K562 (cell line): ENCODE results near the gene CLEC3A. TPM values are rescaled to one million over a fixed set of nuclear protein-coding genes. Genes with fewer than 3 reads are reported as not detected.

ENCODE experiments used
- ATAC-seq: fragments of 200-7000 bp; cut with Tn5 transposase; 3 replicates; pipeline ENCODE4 v1.9.1; 2020; ENCODE audit warnings: moderate library complexity
- BruUV-seq: library from RNA; stranded (reverse); fragments of 400-500 nt; replicated peaks from 2 replicates; lab custom pipeline; 2021; lab: Mats Ljungman, UMichigan
- CTCF ChIA-PET: fragments of 300-600 bp; formaldehyde crosslinking; extraction: SDS; loops from one replicate; lab custom pipeline; 2021; ENCODE audit warnings: low intra/inter-chr PET ratio; lab: Yijun Ruan, JAX
- POLR2A ChIA-PET: fragments of 300-600, 350-650 bp; sonication (Branson Sonifier 250); formaldehyde crosslinking; extraction: SDS; loops from one replicate; lab custom pipeline; 2021; ENCODE audit warnings: antibody characterized with exemption, inconsistent platforms; lab: Yijun Ruan, JAX
- DNase-seq, 4 experiments: peaks; one replicate each; pipeline versions ENCODE4 v3.0.0 to v3.0.0-alpha.2; 2011 to 2018; ENCODE audit warnings: low spot score in 3 of 4, mixed read lengths in 3 of 4; ENCODE audit errors: extremely low read depth in 1 of 4
- FAIRE-seq: peaks from 2 replicates; lab custom pipeline; 2011; peaks lifted over from hg19 to GRCh38; lab: Jason Lieb, UNC
- H2AFZ ChIP-seq: 2 replicates; pipeline ENCODE4 v1.6.0; 2011; ENCODE audit warnings: low read depth, low read length, control low read depth, inconsistent platforms
- H3K27ac ChIP-seq: fragments of 200-600 bp; 3 replicates; pipeline ENCODE4 v1.8.0; 2011; ENCODE audit warnings: low read depth, mild to moderate bottlenecking, control low read depth, inconsistent platforms, low read length, moderate library complexity, mixed read lengths; ENCODE audit errors: extremely low read depth
- H3K27me3 ChIP-seq, 2 experiments: fragments of 300-600 bp in 1 of 2; 2 replicates in 1 of 2; 3 replicates in 1 of 2; pipeline versions ENCODE4 v1.6.0 to v1.8.0; 2011; ENCODE audit warnings: inconsistent platforms in 2 of 2, low read length in 2 of 2, mild to moderate bottlenecking in 1 of 2, mixed read lengths in 1 of 2, moderate library complexity in 1 of 2; ENCODE audit not compliant: control insufficient read depth in 2 of 2, insufficient read depth in 2 of 2
- H3K36me3 ChIP-seq: fragments of 300-600 bp; 3 replicates; pipeline ENCODE4 v1.8.0; 2011; ENCODE audit warnings: mild to moderate bottlenecking, low read length, inconsistent platforms; ENCODE audit not compliant: control insufficient read depth, insufficient read depth
- H3K4me1 ChIP-seq, 2 experiments: fragments of 200-600 bp in 1 of 2; replicated peaks in 1 of 2; 2 replicates in 1 of 2; 3 replicates in 1 of 2; pipeline versions ENCODE4 v1.5.1 to v1.8.0; 2011; ENCODE audit warnings: inconsistent platforms in 2 of 2, low read length in 2 of 2, mild to moderate bottlenecking in 1 of 2, mixed read lengths in 1 of 2, moderate library complexity in 1 of 2; ENCODE audit not compliant: control insufficient read depth in 2 of 2, insufficient read depth in 2 of 2
- H3K4me2 ChIP-seq: 2 replicates; pipeline ENCODE4 v1.6.1; 2011; ENCODE audit warnings: low read length, control low read depth, inconsistent platforms, mixed read lengths; ENCODE audit not compliant: insufficient read depth
- H3K4me3 ChIP-seq: fragments of 200-600 bp; sonication (generic), shearing (Covaris generic); 2 replicates; pipeline ENCODE4 v1.5.1; 2016; ENCODE audit warnings: control low read depth, inconsistent platforms
- H3K79me2 ChIP-seq: fragments of 200-600 bp; 3 replicates; pipeline ENCODE4 v1.8.0; 2011; ENCODE audit warnings: low read length, inconsistent platforms; ENCODE audit not compliant: control insufficient read depth, insufficient read depth
- H3K9ac ChIP-seq, 2 experiments: 2 replicates each; pipeline versions ENCODE4 v1.6.0 to v1.6.1; 2011; ENCODE audit warnings: low read depth in 2 of 2, low read length in 2 of 2, control low read depth in 1 of 2, inconsistent platforms in 1 of 2, mild to moderate bottlenecking in 1 of 2, mixed read lengths in 1 of 2; ENCODE audit not compliant: insufficient read depth in 1 of 2
- H3K9me1 ChIP-seq: one replicate; pipeline ENCODE4 v1.6.0; 2011; ENCODE audit warnings: inconsistent platforms, mild to moderate bottlenecking, low read length, moderate library complexity; ENCODE audit not compliant: control insufficient read depth, insufficient read depth
- H3K9me3 ChIP-seq: replicated peaks from 2 replicates; pipeline ENCODE4 v1.5.1; 2011; ENCODE audit warnings: low read depth, low read length, inconsistent platforms; ENCODE audit not compliant: control insufficient read depth, insufficient read depth
- H4K20me1 ChIP-seq: replicated peaks from 2 replicates; pipeline ENCODE4 v1.6.1; 2011; ENCODE audit warnings: low read length, inconsistent platforms, mixed read lengths; ENCODE audit not compliant: control insufficient read depth, insufficient read depth
- CCNT2 ChIP-seq: IDR thresholded peaks from 2 replicates; pipeline ENCODE4 v1.6.1; 2011; ENCODE audit warnings: borderline replicate concordance, low read depth, mild to moderate bottlenecking, moderate library complexity, mixed read lengths, low read length; ENCODE audit not compliant: insufficient read length; ENCODE audit errors: extremely low read depth
- E2F3 ChIP-seq: fragments of 250-450 bp; sonication (Bioruptor Pico); IDR thresholded peaks from 2 replicates; pipeline ENCODE4 v1.4.0; 2020; ENCODE audit warnings: mild to moderate bottlenecking
- ESRRA ChIP-seq: fragments of 450-650 bp; IDR thresholded peaks from 2 replicates; pipeline ENCODE4 v1.6.1; 2014; ENCODE audit warnings: low read depth, mild to moderate bottlenecking, moderate library complexity, borderline replicate concordance
- KDM1A ChIP-seq, 2 experiments: fragments of 450-650 bp; IDR thresholded peaks; 2 replicates each; pipeline ENCODE4 v1.6.1; 2016; ENCODE audit warnings: mild to moderate bottlenecking in 2 of 2
- SRSF9 ChIP-seq: fragments of 200-400 bp; formaldehyde crosslinking; IDR thresholded peaks from 2 replicates; pipeline ENCODE4 v1.6.1; 2017; ENCODE audit warnings: low read depth, low read length, borderline replicate concordance
- TBL1XR1 ChIP-seq, 2 experiments: IDR thresholded peaks; 2 replicates each; pipeline ENCODE4 v1.6.1; 2012; ENCODE audit warnings: improper control_type of control experiment in 2 of 2, low read length in 2 of 2, mild to moderate bottlenecking in 1 of 2
- TSC22D4 ChIP-seq: fragments of 450-650 bp; IDR thresholded peaks from 2 replicates; pipeline ENCODE4 v1.6.1; 2016; ENCODE audit warnings: missing genetic modification characterization, missing biosample characterization, control low read depth
- ZFP30 ChIP-seq: fragments of 250-450 bp; sonication (Bioruptor Pico); IDR thresholded peaks from 2 replicates; pipeline ENCODE4 v1.8.0; 2022; ENCODE audit warnings: moderate library complexity, mild to moderate bottlenecking, inconsistent platforms, borderline replicate concordance
- WGBS: fragments of 100-300 bp; shearing (Covaris generic); methylation state at CpG from one replicate; pipeline ENCODE4 v1.1.6; 2016; ENCODE audit warnings: low coverage, mixed read lengths; ENCODE audit not compliant: insufficient coverage; ENCODE audit errors: missing lambda C conversion rate; 5-methylcytosine and 5-hydroxymethylcytosine counted together
- in situ Hi-C: fragments of 300-500 bp; cut with MboI; formaldehyde crosslinking; loops from 4 replicates; pipeline ENCODE4 v1.15.0; 2018; ENCODE audit warnings: inconsistent platforms, mixed read lengths
- intact Hi-C: fragments of 100-400 bp; cut with micrococcal nuclease; formaldehyde crosslinking; loops from 2 replicates; pipeline ENCODE4 v1.14.2; 2022
- polyA plus RNA-seq, 8 experiments: library from polyadenylated mRNA; depleted of rRNA in 4 of 8; stranded (reverse) in 5 of 8; unstranded in 3 of 8; fragments of >200 nt; fragmentation: Nextera tagmentation in 2 of 8; fragmentation: Illumina TruSeq in 1 of 8; extraction: Ambion mirVana in 2 of 8; extraction: Trizol in 1 of 8; gene quantifications; 2 replicates each; pipeline versions ENCODE4 v1.2.1 to v1.2.3, GENCODE V29; 2011 to 2014; ENCODE audit warnings: inconsistent platforms in 1 of 8, missing spikeins in 1 of 8
- total RNA-seq, 7 experiments: library from RNA; depleted of rRNA in 6 of 7; stranded (reverse); fragments of >200 nt in 6 of 7; fragmentation: Illumina TruSeq in 2 of 7; extraction: Trizol in 2 of 7; gene quantifications; 2 replicates each; pipeline versions ENCODE4 v1.2.1 to v1.2.3, GENCODE V29; 2011 to 2021; ENCODE audit warnings: low replicate concordance in 1 of 7

Gene CLEC3A
- total and polyA plus RNA-seq, 9 of the 15 experiments (the other 6 are each of a cell fraction or from before 2014, with no cell fraction given) = not detected

DNA sequence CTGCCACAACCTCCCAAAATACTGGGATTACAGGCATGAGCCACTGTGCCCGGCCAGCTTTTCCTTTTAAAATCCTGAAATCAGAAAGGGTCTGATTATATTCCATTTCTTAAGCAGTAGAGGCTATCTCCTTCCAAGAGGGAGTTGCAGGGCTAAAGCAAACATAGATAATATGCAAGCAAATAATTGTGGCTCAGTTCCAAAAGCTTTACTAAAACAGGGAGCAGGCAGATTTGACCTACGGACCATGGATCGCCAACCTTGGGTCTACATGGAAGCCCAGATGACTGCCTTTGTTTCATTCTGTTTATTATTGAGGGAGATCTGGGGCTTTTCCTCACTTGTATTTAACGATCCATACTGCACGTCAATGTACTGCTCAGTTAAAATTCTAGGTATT, 38.5 kb downstream of the CLEC3A start:
- Histone ChIP-seq H3K4me1 (no peaks in the 10 kb centered on the region), H3K4me3 (no peak overlapping the region), H2AFZ (no peak overlapping the region), H3K9ac (no peak overlapping the region), H3K9me1 (no peaks in the 10 kb centered on the region), H4K20me1 (no peaks in the 10 kb centered on the region), H3K27me3 (peaks cover 9 to 13% of the 10 kb centered on the region in 2 experiments; a peak in 4 of 5 replicates), H3K4me2 (no peak overlapping the region), H3K9me3 (no peaks in the 10 kb centered on the region), H3K79me2 (no peaks in the 10 kb centered on the region), H3K36me3 (no peaks in the 10 kb centered on the region), H3K27ac (no peak overlapping the region)
- DNase-seq (no peak), FAIRE-seq (no peak), ATAC-seq (no peak)
- in situ Hi-C loops = no loop called here
- POLR2A ChIA-PET = no interaction called here
- BruUV-seq = no TSS peak
- TF ChIP-seq ESRRA = no peak
- no peak for TF ChIP-seq KDM1A (IDR thresholded peaks at IDR 0.05)
- intact Hi-C loops = no loop called here
- CTCF ChIA-PET = no interaction called here
- WGBS = 3% methylated on average over 5 of the region's 5 CpGs

DNA sequence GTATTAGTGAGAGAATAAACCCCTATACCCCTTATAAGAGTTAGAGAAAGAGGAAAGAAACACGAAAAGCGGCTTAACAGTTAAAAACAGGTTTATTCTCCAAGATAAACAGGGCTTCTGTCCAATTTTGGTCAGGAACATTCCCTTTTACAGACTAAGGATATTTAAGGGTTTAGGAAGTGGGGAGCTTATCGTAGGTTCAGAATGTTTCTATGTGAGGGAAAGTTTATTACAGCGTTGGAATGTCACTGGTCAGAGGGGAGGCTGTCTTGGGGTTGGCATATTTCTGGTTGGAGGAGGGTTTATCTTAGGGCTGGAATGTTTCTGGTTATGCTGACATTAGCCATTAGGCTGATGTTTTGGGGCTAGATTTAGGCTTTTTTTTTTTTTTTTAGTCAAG, 43.0 kb downstream of the CLEC3A start:
- POLR2A ChIA-PET = no interaction called here
- Histone ChIP-seq H3K9me3 (no peaks in the 10 kb centered on the region), H3K79me2 (no peaks in the 10 kb centered on the region), H4K20me1 (no peaks in the 10 kb centered on the region), H3K4me2 (no peak overlapping the region), H3K9ac (no peak overlapping the region)
- no peak for TF ChIP-seq SRSF9
- no peak for TF ChIP-seq TSC22D4 (tag)
- TF ChIP-seq TBL1XR1 (IDR thresholded peaks at IDR 0.05; ENCODE audit: low read length in 2 of 2) = no peak
- no peak for TF ChIP-seq ZFP30 (CRISPR knock-in tag)
- TF ChIP-seq CCNT2 = no peak
- no peak for TF ChIP-seq E2F3 (CRISPR knock-in tag)
- TF ChIP-seq, all 486 proteins: peak for 0
- DNase-seq (no peak), FAIRE-seq (no peak), ATAC-seq (no peak)
- Histone ChIP-seq H3K27ac (no peak overlapping the region), H3K4me1 (no peaks in the 10 kb centered on the region), H3K9me1 (no peaks in the 10 kb centered on the region), H3K4me3 (no peak overlapping the region), H3K27me3 (peaks cover 4 to 7% of the 10 kb centered on the region in 2 experiments; a peak in 3 of 5 replicates), H3K36me3 (no peaks in the 10 kb centered on the region), H2AFZ (no peak overlapping the region)
- WGBS = 2% methylated on average over 3 of the region's 4 CpGs
- intact Hi-C loops (no loop called here), in situ Hi-C loops (no loop called here)
- no TSS peak for BruUV-seq
- CTCF ChIA-PET = no interaction called here
